Activated naive CD8-positive, alpha-beta T cell treated with anti-CD3 and anti-CD28 coated beads, Interleukin-2, amount 10 ng/mL, durations not matched to agents 7 days and 5 days (primary cell): ENCODE data around the gene UNC13A. TPM values are rescaled to one million over a fixed set of nuclear protein-coding genes. Genes with fewer than 3 reads are reported as not detected.

Experiments
- ATAC-seq: fragments of 150-1000 bp; cut with Tn5 transposase; one replicate; pipeline ENCODE4 v1.10.0; 2021; ENCODE audit warnings: low read depth, moderate library complexity
- POLR2A ChIA-PET: fragments of 350-600 bp; sonication (Branson Sonifier 250); formaldehyde crosslinking; loops from one replicate; lab custom pipeline; 2021; ENCODE audit warnings: antibody characterized with exemption; lab: Charles Lee
- DNase-seq: peaks from one replicate; pipeline ENCODE4 v3.0.0; 2021
- H3K27ac Mint-ChIP-seq: one replicate; pipeline ENCODE4 v1.8.0; 2022; ENCODE audit warnings: mild to moderate bottlenecking, mixed read lengths
- H3K27me3 Mint-ChIP-seq: one replicate; pipeline ENCODE4 v1.8.0; 2022; ENCODE audit warnings: mild to moderate bottlenecking, moderate library complexity, mixed read lengths
- H3K36me3 Mint-ChIP-seq: one replicate; pipeline ENCODE4 v1.8.0; 2021; ENCODE audit warnings: mild to moderate bottlenecking, mixed read lengths
- H3K4me1 Mint-ChIP-seq: one replicate; pipeline ENCODE4 v1.8.0; 2021; ENCODE audit warnings: mixed read lengths
- H3K4me3 Mint-ChIP-seq: one replicate; pipeline ENCODE4 v1.8.0; 2022; ENCODE audit warnings: mild to moderate bottlenecking, moderate library complexity, mixed read lengths
- H3K9me3 Mint-ChIP-seq: one replicate; pipeline ENCODE4 v1.8.0; 2021; ENCODE audit warnings: mixed read lengths
- total RNA-seq, 2 experiments: library from RNA; stranded (reverse); gene quantifications; one replicate each; pipeline ENCODE4 v1.2.3, GENCODE V29; 2021

Gene UNC13A
- total RNA-seq, 2 experiments from 2014 or later: 0.06 to 0.25 TPM

DNA sequence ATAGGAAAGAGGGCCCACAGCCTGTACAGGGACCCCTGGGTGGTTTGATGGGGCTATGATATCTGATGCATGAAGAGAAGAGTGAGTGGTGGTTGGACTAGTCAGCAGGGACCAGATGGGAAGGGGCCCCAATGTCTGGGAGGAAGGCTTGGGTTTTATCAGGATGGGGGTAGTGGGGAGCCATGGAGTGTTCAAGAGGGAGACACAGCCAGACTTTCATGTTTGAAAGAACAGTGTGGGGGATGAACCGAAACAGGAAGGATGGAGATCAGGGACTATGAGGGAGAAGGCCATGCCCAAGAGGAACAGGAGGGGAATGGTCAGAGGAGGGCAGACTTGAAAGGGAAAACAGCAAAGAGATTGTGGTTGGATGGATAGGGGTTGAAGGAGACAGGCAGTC is 63.1 kb downstream of the UNC13A start:
- Mint-ChIP-seq H3K4me1 (peaks cover 2% of the 10 kb centered on the region), H3K36me3 (no peaks in the 10 kb centered on the region), H3K4me3 (no peak overlapping the region), H3K27me3 (no peaks in the 10 kb centered on the region), H3K27ac (no peak overlapping the region), H3K9me3 (no peaks in the 10 kb centered on the region)
- DNase-seq: no peak
- ATAC-seq: no peak
- POLR2A ChIA-PET: no interaction called here

DNA sequence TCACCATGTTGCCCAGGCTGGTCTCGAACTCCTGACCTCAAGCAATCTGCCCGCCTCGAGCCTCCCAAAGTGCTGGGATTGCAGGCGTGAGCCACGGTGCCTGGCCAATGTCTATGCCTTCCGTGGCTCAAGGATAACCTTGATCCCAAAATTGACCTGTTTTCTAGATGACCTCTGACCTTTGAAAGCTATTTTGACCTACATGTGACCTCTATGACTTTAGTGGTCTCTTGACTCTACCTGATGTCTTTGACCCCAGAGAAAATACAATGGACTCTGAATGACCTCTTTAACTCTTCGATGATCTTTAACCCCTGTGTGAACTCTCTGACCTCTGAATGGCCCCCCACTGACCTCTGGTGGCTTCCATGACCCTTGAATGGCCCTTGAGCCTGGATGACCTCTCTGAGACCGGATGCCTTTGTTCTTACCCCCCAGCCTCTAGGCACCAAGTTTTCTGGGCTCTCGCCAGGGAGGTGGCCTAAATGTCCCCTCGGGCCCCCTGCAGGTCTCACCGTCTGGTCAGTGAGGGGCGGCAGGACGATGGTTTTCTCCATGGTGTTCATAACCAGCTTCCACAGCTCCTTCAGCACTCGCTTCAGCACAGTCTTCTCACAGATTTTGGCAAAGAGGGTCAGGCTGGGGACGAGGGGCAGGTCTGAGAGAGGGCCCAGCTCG is 63.7 kb downstream of the UNC13A start:
- no peak for ATAC-seq
- H3K4me1 Mint-ChIP-seq: peaks cover 2% of the 10 kb centered on the region
- no peak overlapping the region for H3K27ac Mint-ChIP-seq
- no peaks in the 10 kb centered on the region for H3K9me3 Mint-ChIP-seq
- no peaks in the 10 kb centered on the region for H3K36me3 Mint-ChIP-seq
- H3K27me3 Mint-ChIP-seq: peaks cover 4% of the 10 kb centered on the region
- no peak overlapping the region for H3K4me3 Mint-ChIP-seq
- POLR2A ChIA-PET: no interaction called here
- no peak for DNase-seq

DNA sequence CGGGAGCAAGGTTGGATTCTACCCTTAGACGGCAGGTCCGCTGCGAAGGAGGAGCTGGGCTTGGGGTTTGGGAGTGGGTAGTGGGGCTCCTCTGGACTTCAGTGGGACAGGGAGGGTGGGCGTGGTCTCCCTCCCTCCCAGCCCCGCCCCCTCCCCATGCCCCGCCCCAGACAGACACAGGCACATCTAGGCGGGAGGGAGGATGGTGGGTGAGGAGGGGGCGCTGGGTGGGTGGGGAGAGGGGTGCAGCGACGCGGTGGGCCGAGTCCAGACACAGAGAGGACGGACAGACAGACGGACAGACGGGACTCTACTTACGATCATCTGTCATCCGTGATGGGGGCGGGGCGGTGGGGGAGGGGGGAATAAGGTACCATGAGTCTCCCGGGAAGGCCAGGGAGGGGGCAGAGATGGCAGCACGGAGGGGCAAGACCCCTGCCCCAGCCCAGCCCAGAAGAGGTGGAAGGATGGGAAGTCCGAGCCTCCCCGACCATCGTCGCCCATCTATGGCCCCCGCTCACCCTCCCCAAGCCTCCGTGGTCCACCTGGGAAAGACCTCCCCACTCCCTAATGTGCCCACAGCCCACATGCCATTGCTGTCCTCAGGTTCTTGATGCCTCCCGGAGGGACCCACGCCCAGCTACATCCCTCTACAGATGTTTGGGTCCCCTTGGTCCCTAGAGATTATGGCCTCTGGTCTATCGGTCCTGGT is 64.8 kb downstream of the UNC13A start:
- no peak for DNase-seq
- Mint-ChIP-seq H3K9me3 (no peaks in the 10 kb centered on the region), H3K27ac (peak overlapping the region; percentile 8), H3K36me3 (no peaks in the 10 kb centered on the region), H3K4me3 (no peak overlapping the region), H3K4me1 (peaks cover 2% of the 10 kb centered on the region), H3K27me3 (peaks cover 5% of the 10 kb centered on the region)
- no peak for ATAC-seq
- POLR2A ChIA-PET: no interaction called here

DNA sequence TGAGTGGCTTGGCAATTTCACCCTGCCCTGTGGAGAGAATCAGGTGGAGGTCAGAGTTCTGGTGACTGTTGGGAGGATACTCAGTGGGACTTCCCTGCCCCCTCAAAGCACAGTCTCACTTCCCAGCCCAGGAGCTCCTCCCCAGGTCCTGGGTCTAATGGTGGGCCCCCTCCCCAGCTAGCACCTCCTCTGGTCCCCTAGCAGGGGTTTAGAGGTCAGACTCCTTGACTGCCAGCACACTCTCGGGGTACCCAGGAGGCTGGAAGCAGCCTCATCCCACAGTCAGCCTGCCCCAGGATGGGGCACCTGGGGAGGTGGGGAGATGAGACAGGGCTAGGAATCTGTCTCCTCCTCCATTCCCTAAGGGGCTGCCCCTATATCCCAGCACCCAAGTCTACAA is 67.5 kb downstream of the UNC13A start:
- no peak overlapping the region for H3K4me3 Mint-ChIP-seq

DNA sequence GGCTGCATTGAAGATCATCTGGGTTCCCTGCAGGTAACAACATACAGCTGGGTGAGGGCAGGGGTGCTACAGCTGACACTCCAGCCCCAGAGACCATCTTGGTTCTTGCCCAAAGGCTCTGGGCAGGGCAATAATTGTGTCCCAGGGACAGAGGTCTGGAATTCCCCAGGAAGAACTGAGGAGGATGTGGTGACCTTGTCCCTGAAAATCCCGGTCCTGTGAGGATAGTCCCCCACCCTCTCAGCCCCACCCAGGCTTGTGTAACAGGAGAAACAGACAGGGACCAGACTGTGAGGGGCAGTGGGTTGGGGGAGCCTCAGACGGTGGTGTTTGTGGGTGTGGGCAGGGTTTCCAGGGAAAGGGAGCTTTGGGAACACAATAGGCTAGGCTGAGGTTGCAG is 69.2 kb downstream of the UNC13A start:
- Mint-ChIP-seq H3K9me3 (no peaks in the 10 kb centered on the region), H3K27ac (no peak overlapping the region), H3K4me3 (no peak overlapping the region), H3K36me3 (no peaks in the 10 kb centered on the region), H3K4me1 (peaks cover 4% of the 10 kb centered on the region), H3K27me3 (peaks cover 15% of the 10 kb centered on the region)
- DNase-seq (no peak), ATAC-seq (no peak)
- POLR2A ChIA-PET: no interaction called here

More for the DNA sequence above, 67.5 kb downstream of the UNC13A start:
- peaks cover 4% of the 10 kb centered on the region for H3K4me1 Mint-ChIP-seq
- H3K27ac Mint-ChIP-seq: no peak overlapping the region
- H3K36me3 Mint-ChIP-seq: no peaks in the 10 kb centered on the region
- peaks cover 12% of the 10 kb centered on the region for H3K27me3 Mint-ChIP-seq
- DNase-seq (no peak), ATAC-seq (no peak)
- no peaks in the 10 kb centered on the region for H3K9me3 Mint-ChIP-seq
- POLR2A ChIA-PET: no interaction called here

DNA sequence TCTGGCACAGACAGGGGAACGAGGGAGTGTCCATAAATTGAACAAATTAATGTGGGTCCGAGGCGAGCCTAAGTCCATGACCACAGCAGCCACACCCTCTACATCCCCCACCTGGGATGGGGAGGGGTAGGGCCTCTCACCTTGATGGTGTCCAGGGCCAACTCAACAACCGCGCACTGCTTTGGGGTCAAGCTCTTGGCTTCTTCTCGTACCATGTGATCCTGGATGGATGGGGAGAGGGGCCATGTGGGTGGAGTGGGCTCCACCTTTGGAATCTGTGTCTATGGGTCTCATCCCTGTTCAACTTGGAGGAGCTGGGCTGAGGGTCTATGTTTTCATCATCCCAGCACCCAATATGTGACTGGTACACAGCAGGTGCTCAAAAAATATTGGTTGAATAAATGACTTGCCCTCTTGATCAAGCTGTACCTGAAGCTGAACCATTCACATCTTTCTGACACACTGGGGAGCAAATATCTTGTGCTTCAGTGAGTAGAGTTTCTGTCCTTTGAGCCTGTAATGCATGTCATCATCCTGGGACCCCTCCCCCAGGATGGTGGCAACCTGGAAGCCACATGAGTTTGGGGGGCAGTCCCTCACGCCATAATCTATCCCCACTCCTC is 69.8 kb downstream of the UNC13A start:
- Mint-ChIP-seq H3K36me3 (no peaks in the 10 kb centered on the region), H3K27me3 (peaks cover 15% of the 10 kb centered on the region), H3K4me1 (peaks cover 4% of the 10 kb centered on the region), H3K27ac (no peak overlapping the region), H3K9me3 (no peaks in the 10 kb centered on the region), H3K4me3 (no peak overlapping the region)
- DNase-seq: no peak
- no peak for ATAC-seq
- POLR2A ChIA-PET: no interaction called here

DNA sequence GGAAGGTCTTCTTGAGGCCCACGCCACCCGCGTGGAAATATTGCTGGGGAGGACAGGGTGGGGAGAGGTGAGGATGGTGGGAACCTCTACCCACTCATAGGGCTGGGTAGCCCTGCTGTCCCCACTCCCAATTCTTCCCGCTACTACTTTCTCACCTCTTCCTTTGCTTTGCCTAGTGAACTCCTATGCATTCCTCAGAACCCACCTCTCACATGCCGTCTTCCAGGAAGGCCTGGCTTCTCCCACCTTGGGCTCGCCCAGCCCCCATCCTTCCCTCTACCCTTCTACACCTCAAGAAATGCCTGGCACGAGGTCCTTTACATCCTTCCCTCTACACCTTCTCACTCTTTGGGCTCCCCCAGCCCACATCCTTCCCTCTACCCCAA is 70.4 kb downstream of the UNC13A start:
- Mint-ChIP-seq H3K4me1 (peaks cover 4% of the 10 kb centered on the region), H3K27ac (no peak overlapping the region), H3K36me3 (no peaks in the 10 kb centered on the region), H3K9me3 (no peaks in the 10 kb centered on the region), H3K4me3 (no peak overlapping the region), H3K27me3 (peaks cover 15% of the 10 kb centered on the region)
- DNase-seq (no peak), ATAC-seq (no peak)
- POLR2A ChIA-PET: no interaction called here

DNA sequence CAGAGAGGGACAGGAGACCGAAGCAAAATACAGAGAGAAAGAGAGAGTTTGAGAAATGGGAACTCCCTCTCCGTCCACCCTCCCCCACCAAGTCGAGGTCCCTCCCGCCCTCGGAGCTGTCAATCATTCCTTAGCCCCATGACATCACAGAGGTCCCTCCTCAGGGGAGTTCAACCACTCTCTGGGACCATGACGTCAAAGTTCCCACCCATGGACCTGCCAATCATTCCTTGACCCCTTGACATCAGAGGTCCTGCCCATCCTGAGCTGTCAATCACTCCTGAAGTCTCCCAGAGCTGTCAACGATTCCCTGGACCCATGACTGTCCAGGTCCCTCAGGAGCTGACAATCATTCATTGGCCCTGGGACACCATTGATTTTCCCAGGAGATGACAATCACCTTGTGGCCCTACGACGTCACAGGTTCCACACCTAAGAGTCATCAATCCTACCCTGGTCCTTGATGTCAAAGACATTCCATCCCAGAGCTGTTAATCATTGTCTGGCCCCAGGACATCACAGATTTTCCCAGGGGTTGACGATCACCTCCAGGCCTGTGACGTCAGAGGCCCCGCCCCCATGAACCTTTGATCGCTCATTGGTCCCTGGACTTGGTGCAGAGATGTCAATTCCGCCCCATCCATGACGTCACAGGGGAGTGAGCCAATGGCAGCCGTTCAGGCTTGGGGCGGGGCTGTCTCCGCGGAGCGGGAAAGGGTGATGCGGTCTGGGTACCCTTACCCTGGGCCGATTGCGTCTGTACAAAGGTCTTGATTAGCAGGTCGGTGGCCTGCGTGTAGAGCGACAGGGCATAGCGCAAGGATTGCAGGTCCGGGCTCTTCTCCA is 71.0 kb downstream of the UNC13A start:
- ATAC-seq: no peak
- DNase-seq: no peak
- H3K4me3 Mint-ChIP-seq: no peak overlapping the region

DNA sequence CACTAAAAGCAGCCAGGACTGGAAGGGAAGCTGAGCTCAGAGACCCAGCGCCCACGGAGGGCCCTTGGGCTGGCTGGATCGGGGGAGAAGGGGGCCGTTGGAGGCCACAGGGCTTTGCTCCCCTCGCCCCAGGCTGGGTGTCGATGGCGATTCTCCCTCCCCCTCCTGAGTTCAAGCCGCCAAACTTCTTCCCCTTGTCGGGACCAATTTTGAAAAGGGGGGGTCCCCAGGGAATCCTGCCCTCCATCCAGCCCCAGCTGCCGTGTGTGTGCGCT is 71.5 kb downstream of the UNC13A start:
- Mint-ChIP-seq H3K27me3 (peaks cover 18% of the 10 kb centered on the region), H3K4me3 (peak overlapping the region; percentile 32), H3K4me1 (peaks cover 2% of the 10 kb centered on the region), H3K27ac (no peak overlapping the region), H3K9me3 (no peaks in the 10 kb centered on the region), H3K36me3 (no peaks in the 10 kb centered on the region)
- POLR2A ChIA-PET: no interaction called here
- DNase-seq (no peak), ATAC-seq (no peak)

More for the DNA sequence above, 71.0 kb downstream of the UNC13A start:
- peaks cover 16% of the 10 kb centered on the region for H3K27me3 Mint-ChIP-seq
- no peak overlapping the region for H3K27ac Mint-ChIP-seq
- no peaks in the 10 kb centered on the region for H3K9me3 Mint-ChIP-seq
- POLR2A ChIA-PET: no interaction called here
- peaks cover 2% of the 10 kb centered on the region for H3K4me1 Mint-ChIP-seq
- H3K36me3 Mint-ChIP-seq: no peaks in the 10 kb centered on the region

DNA sequence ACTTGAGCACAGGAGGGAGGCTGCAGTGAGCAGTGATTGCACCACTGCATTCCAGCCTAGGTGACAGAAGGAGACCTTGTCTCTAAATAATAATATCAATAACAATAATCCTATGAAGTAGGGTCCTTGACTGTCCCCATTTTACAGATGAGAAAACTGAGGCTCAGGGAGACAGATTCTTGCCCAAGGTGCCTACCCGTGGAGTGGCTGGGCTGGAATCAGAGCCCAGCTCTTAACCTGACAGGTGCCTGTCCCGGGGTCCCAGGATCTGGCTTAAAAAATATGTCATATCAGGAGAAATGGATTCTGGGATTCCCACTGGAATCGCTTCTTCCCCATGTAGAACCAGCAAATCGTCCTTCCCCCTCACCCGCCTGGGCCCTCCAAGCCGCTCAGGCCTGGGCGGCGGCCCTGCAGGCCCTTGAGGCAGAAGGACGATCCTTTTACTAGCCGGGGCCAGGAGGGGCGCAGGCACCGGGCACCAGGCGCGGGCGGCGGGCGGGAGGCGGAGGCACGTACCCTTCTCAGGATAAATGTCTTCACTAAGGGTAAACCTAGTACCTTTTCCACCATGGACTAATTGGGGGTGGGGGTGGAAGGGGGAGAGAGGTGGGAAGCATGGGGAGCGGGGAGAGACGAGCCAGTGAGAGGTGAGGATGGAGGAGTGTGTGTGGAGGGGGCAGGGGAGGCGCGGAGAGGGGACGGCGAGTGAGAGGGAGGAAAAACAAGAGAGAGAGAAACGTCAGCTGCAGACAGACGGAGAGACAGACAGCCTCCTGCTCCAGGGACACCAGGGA is 72.1 kb downstream of the UNC13A start:
- no peaks in the 10 kb centered on the region for H3K9me3 Mint-ChIP-seq
- DNase-seq: no peak
- ATAC-seq: no peak
- peak overlapping the region; percentile 32 for H3K4me3 Mint-ChIP-seq
- POLR2A ChIA-PET: no interaction called here
- peaks cover 2% of the 10 kb centered on the region for H3K4me1 Mint-ChIP-seq
- H3K36me3 Mint-ChIP-seq: no peaks in the 10 kb centered on the region
- no peak overlapping the region for H3K27ac Mint-ChIP-seq
- peaks cover 18% of the 10 kb centered on the region for H3K27me3 Mint-ChIP-seq

DNA sequence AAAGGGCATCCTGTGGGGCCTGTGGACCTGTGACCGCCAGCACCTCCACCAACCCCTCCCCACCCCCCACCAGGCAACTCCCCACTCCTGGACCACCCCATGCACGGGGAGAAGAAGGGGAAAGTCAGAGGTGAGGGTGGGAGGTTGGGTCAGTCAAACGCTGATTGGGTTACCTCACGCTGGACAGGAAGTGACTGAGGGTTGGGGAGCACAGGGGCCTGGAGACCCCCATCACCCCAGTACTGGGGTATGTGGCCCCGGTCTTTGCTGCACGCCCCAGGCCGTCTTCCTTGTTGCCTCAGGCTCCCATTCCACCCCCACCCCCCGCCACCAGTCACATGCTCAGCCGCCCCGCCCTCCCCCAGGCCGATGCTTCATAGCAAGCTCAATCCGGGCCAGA is 73.7 kb downstream of the UNC13A start:
- ATAC-seq (no peak), DNase-seq (no peak)
- Mint-ChIP-seq H3K27me3 (peaks cover 14% of the 10 kb centered on the region), H3K4me3 (no peak overlapping the region), H3K27ac (no peak overlapping the region), H3K9me3 (no peaks in the 10 kb centered on the region), H3K4me1 (peaks cover 2% of the 10 kb centered on the region), H3K36me3 (no peaks in the 10 kb centered on the region)
- POLR2A ChIA-PET: no interaction called here

DNA sequence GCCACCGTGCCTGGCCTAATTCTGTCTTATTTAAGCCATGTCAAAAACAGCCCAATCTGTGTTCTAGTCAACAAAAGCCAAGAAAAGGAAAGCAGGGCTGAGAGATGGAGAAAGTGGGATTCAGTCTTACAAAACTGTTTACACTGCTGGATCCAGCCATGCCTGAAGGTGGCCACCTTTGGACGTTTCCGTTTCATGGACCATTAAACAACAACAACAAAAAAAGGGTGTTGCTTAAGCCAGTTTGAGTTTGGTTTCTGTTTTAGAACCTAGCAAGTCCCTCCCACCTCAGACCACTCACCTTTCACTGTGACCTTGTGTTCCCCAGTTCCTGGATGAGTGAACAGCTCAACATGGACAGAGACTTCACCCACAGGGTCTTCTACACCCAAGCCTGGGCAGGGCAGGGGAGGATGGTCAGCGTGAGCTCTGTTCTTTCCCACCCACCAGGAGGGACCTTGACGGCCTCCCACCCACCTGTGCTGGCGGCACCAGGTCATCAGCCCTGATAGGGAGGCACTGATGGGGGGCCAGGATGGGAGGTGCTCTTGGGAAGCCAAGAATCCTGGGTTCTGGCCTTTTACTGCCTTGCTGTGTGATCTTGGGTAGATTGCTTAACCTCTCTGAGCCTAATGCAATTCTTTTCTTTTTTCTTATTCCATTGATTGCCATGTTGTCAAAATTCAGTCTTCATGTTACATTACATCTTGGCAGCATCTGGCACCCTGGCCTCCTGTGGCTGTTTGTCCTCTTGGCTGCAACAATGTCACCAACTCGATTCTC is 76.5 kb downstream of the UNC13A start:
- Mint-ChIP-seq H3K9me3 (no peaks in the 10 kb centered on the region), H3K4me1 (peaks cover 4% of the 10 kb centered on the region), H3K36me3 (no peaks in the 10 kb centered on the region), H3K4me3 (no peak overlapping the region), H3K27ac (no peak overlapping the region), H3K27me3 (peaks cover 8% of the 10 kb centered on the region)
- no peak for ATAC-seq
- POLR2A ChIA-PET: no interaction called here
- DNase-seq: no peak
